ENCODE results near the gene MOAP1. TPM values are rescaled to one million over a fixed set of nuclear protein-coding genes. Genes with fewer than 3 reads are reported as not detected.

Gene MOAP1
- polyA plus RNA-seq, 1 donor = 34.3 TPM

DNA sequence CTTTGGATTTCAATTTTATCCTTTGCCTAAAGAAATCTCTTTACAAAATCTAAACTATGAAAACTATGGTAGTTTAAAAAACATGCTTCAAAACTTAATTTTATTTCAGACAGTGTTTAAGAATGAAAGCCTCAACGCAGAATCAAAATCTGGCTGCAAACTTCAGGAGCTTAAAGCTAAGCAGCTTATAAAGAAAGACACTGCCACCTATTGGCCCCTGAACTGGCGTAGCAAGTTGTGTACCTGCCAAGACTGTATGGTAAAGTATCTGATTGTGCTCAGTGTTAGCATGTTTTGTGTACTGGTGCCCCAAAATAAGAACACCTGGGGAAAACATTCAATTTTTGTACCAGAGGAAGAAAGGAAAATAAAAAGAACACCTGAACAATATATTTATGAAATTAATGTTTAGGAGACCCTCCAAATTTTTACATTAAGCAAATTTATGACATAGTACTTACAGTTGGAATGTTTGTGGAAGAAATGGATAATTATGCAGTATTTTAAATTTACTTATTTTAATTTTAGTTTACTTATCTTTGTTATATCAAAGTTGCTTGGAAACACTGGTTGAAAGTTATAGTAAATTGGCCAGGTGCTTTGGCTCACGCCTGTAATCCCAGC, 34.5 kb upstream of the MOAP1 start:
- no CpG with 5 or more reads among the region's 3 CpGs for WGBS (ENCODE audit: insufficient coverage, low lambda C conversion rate)
- no peaks in the 10 kb centered on the region for H3K27me3 ChIP-seq (ENCODE audit: control insufficient read depth, insufficient read depth, low read length)

DNA sequence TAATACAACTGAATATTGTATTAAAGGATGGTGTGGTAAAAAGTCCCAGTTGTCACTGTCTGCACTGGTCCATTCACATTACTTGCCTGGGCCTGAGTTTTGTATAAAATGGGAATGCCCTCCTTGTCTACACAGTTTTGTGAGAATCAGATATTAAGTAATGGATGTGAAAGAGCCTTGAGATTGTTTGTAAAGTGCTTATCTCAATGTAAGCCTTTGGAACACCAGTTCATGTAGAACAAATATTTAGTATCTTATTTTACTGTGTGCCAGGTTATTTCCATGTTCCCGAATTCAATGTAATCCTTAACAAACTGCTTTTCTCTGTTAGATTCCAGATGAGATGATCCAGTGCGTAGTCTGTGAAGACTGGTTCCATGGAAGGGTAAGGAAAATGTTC, 29.9 kb upstream of the MOAP1 start:
- Histone ChIP-seq H3K4me1 (ENCODE audit: control insufficient read depth, insufficient read depth, low read length) (no peaks in the 10 kb centered on the region), H3K36me3 (ENCODE audit: control insufficient read depth, insufficient read depth, low read length) (peaks cover 42% of the 10 kb centered on the region), H3K4me3 (ENCODE audit: low read length) (no peak overlapping the region), H3K9me3 (ENCODE audit: control insufficient read depth, low read depth, low read length) (no peaks in the 10 kb centered on the region), H3K27ac (ENCODE audit: low read length) (no peak overlapping the region), H3K27me3 (ENCODE audit: control insufficient read depth, insufficient read depth, low read length) (no peaks in the 10 kb centered on the region)
- no CpG with 5 or more reads among the region's 2 CpGs for WGBS (ENCODE audit: insufficient coverage, low lambda C conversion rate)
- no peak for DNase-seq

More for the DNA sequence above, 34.5 kb upstream of the MOAP1 start:
- Histone ChIP-seq H3K36me3 (ENCODE audit: control insufficient read depth, insufficient read depth, low read length) (peaks cover 54% of the 10 kb centered on the region), H3K4me1 (ENCODE audit: control insufficient read depth, insufficient read depth, low read length) (no peaks in the 10 kb centered on the region), H3K9me3 (ENCODE audit: control insufficient read depth, low read depth, low read length) (no peaks in the 10 kb centered on the region), H3K27ac (ENCODE audit: low read length) (no peak overlapping the region), H3K4me3 (ENCODE audit: low read length) (no peak overlapping the region)
- DNase-seq = peak; percentile 56 to 64

DNA sequence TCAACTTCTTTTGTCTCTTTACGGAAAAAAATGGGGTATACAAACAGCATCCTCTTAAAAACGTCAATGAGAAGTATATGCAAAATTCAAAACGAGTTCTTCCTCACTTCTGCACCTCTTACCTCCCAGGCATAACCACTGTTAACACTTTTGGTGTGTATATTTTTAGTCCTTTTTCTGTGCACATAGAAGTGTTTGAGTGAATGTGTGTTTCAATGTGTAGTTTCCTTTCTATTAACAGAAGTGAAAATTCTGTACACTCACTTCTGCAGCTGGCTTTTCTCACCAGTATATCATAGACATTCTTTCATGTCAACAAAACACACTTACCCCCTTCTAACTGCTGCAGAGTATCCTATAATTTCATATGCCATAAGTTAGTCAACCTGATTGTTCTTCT, 27.7 kb upstream of the MOAP1 start:
- Histone ChIP-seq H3K9me3 (ENCODE audit: control insufficient read depth, low read depth, low read length) (no peaks in the 10 kb centered on the region), H3K36me3 (ENCODE audit: control insufficient read depth, insufficient read depth, low read length) (peaks cover 38% of the 10 kb centered on the region), H3K4me3 (ENCODE audit: low read length) (no peak overlapping the region), H3K27ac (ENCODE audit: low read length) (no peak overlapping the region), H3K4me1 (ENCODE audit: control insufficient read depth, insufficient read depth, low read length) (no peaks in the 10 kb centered on the region), H3K27me3 (ENCODE audit: control insufficient read depth, insufficient read depth, low read length) (no peaks in the 10 kb centered on the region)
- WGBS (ENCODE audit: insufficient coverage, low lambda C conversion rate) = no CpG with 5 or more reads among the region's 3 CpGs
- no peak for DNase-seq

DNA sequence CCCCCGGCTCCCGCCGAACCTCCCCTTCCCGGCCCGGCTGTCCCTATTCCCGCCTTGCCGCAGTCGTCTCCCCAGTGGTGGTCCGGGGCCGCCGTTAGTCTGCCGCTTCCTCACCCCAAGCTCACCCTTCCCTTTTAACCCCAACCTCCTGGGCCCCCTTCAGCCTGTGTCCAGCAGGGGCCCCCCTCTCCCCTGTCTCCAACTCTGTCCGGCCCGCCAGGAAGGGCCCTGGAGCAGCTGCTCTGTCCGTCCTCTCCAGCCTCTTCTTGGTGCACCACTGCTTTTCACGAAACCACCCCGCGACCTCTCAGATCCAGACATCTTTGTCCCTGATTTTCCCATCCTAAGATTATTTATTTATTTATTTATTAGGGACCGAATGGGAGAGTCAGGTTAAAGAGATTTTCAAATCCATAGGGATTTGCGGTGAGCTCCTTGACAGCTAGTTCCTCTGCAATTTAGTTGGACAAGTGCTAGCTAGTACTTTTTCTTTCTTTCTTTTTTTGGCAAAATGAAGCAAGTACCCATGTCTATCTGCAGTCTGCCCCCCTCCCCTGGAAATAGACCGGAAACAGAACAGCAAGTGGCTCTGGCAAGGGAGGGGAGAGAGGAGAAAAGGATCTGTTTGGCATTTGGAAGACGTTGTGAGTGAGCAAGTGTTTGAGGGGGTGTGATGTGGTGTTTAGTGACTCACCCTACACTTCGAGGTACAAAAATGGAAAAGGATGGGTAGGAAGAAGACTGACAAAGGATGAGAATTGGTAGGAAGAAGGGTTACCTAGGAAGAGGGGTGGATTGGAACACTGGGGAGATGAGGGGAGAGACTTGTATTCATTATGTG, 23.0 kb upstream of the MOAP1 start:
- WGBS (ENCODE audit: insufficient coverage, low lambda C conversion rate) = 4% methylated on average over 3 of the region's 23 CpGs
- peak overlapping the region; percentile 77 for H3K4me3 ChIP-seq (ENCODE audit: low read length)
- DNase-seq = peak in 1 of 2 donors; percentile 42

DNA sequence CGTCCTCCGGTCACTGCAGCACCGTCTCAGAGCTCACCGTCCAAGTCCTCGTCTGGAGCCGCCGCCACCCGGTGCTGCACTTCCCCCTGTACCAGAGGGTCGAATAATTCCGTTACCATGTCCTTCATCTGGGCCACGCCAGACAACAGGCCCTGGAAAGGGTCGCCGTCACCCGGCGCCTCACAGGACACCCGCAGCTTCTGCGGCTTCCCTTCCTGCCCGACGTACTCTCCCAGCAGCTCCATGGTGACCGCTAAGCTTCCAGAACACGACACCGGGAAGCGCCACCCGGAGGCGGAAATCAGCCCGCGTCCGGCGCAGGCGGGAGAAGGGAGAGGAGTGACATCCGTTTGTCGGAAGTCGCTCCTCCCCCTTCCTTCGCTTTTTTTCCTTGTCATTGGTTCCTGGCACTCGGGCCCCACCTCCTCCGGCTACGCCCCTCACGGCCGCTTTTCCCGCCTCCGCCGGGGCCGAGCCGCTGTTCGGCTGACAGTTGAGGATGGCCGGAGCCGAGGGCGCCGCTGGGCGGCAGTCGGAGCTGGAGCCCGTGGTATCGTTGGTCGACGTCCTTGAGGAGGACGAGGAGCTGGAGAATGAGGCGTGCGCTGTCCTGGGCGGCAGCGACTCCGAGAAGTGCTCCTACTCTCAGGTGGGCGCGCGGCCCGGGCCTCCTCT, 22.2 kb upstream of the MOAP1 start, which contains the start of the genes GON7 and UBR7:
GON7 (minus strand) TSS at position 273 of the 675 bp plus-strand sequence; CDS start at position 245, 28 bp downstream.
UBR7 (plus strand) TSS at position 464 of the 675 bp plus-strand sequence; CDS start at position 500, 36 bp downstream.
- no CpG with 5 or more reads among the region's 65 CpGs for WGBS (ENCODE audit: insufficient coverage, low lambda C conversion rate)
- Histone ChIP-seq H3K27me3 (ENCODE audit: control insufficient read depth, insufficient read depth, low read length) (no peaks in the 10 kb centered on the region), H3K9me3 (ENCODE audit: control insufficient read depth, low read depth, low read length) (no peaks in the 10 kb centered on the region), H3K4me3 (ENCODE audit: low read length) (peak within 1 kb of the TSS; percentile 77), H3K27ac (ENCODE audit: low read length) (peak within 1 kb of the TSS; percentile 72), H3K4me1 (ENCODE audit: control insufficient read depth, insufficient read depth, low read length) (no peaks in the 10 kb centered on the region), H3K36me3 (ENCODE audit: control insufficient read depth, insufficient read depth, low read length) (peaks cover under 1% of the 10 kb centered on the region)
- peak; percentile 97 to 99 for DNase-seq

More for the DNA sequence above, 23.0 kb upstream of the MOAP1 start:
- Histone ChIP-seq H3K9me3 (ENCODE audit: control insufficient read depth, low read depth, low read length) (no peaks in the 10 kb centered on the region), H3K36me3 (ENCODE audit: control insufficient read depth, insufficient read depth, low read length) (peaks cover 7% of the 10 kb centered on the region), H3K4me1 (ENCODE audit: control insufficient read depth, insufficient read depth, low read length) (no peaks in the 10 kb centered on the region), H3K27me3 (ENCODE audit: control insufficient read depth, insufficient read depth, low read length) (no peaks in the 10 kb centered on the region), H3K27ac (ENCODE audit: low read length) (peak overlapping the region; percentile 72)

DNA sequence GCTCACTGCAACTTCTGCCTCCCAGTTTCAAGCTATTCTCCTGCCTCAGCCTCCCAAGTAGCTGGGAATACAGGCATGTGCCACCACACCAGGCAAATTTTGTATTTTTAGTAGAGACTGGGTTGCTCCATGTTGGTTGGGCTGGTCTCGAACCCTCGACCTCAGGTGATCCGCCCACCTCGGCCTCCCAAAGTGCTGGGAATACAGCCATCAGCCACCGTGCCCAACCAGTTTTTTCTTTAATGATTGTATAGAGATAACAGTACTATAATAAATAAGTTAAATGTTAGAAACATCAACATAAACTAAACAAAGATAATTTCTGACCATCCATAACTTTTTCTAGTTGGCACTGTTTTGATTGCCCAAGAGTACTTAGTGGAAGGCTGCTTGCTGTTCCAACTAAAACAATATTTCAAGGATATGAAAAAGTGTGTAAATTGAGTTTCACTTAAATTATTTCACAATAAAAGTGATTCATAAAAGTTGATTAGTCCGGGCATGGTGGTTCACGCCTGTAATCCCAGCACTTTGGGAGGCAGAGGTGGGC, 16.5 kb upstream of the MOAP1 start:
- H3K4me3 ChIP-seq (ENCODE audit: low read length) = no peak overlapping the region
- H3K27me3 ChIP-seq (ENCODE audit: control insufficient read depth, insufficient read depth, low read length) = no peaks in the 10 kb centered on the region
- no peaks in the 10 kb centered on the region for H3K9me3 ChIP-seq (ENCODE audit: control insufficient read depth, low read depth, low read length)
- no peaks in the 10 kb centered on the region for H3K4me1 ChIP-seq (ENCODE audit: control insufficient read depth, insufficient read depth, low read length)
- no CpG with 5 or more reads among the region's 7 CpGs for WGBS (ENCODE audit: insufficient coverage, low lambda C conversion rate)
- DNase-seq = no peak
- no peak overlapping the region for H3K27ac ChIP-seq (ENCODE audit: low read length)
- H3K36me3 ChIP-seq (ENCODE audit: control insufficient read depth, insufficient read depth, low read length) = no peaks in the 10 kb centered on the region

DNA sequence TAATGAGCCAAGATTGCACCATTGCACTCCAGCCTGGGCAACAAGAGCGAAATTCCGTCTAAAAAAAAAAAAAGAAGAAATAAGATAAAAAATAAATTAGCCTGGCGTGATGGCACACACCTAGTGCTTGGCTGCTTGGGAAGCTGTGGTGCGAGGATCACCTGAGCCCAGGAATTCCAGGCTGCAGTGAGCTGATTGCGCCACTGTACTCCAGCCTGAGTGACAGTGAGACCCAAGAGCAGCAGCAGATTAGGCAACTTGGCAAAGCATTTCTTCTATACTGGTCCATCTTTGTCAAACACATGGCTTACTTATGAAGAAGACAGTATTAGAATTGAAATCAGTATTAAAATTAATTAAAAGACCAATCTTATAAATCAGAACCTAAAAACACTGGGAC, 15.9 kb upstream of the MOAP1 start:
- no peak for DNase-seq
- H3K4me3 ChIP-seq (ENCODE audit: low read length) = no peak overlapping the region
- no peaks in the 10 kb centered on the region for H3K9me3 ChIP-seq (ENCODE audit: control insufficient read depth, low read depth, low read length)
- H3K27me3 ChIP-seq (ENCODE audit: control insufficient read depth, insufficient read depth, low read length) = no peaks in the 10 kb centered on the region
- no peak overlapping the region for H3K27ac ChIP-seq (ENCODE audit: low read length)
- WGBS (ENCODE audit: insufficient coverage, low lambda C conversion rate) = 100% methylated on average over 2 of the region's 5 CpGs
- H3K4me1 ChIP-seq (ENCODE audit: control insufficient read depth, insufficient read depth, low read length) = peaks cover 3% of the 10 kb centered on the region
- H3K36me3 ChIP-seq (ENCODE audit: control insufficient read depth, insufficient read depth, low read length) = no peaks in the 10 kb centered on the region

DNA sequence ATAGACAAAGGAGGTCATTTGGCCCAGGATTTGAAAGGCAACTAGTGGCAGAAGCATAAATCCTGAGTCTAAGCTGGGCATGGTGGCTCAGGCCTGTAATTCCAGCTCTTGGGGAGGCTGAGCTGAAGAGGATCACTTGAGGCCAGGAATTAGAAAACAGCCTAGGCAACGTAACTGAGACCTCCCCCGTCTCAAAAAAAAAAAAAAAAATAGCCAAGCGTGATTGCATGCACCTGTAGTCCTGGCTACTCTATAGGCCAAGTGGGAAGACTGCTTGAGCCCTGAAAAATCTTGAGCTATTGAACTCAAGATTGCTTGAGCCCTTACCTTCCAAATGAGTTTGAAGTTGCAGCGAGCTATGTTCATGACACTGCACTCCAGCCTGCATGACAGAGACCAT, 14.3 kb upstream of the MOAP1 start:
- H3K4me1 ChIP-seq (ENCODE audit: control insufficient read depth, insufficient read depth, low read length) = peaks cover 8% of the 10 kb centered on the region
- no peaks in the 10 kb centered on the region for H3K27me3 ChIP-seq (ENCODE audit: control insufficient read depth, insufficient read depth, low read length)
- no peak overlapping the region for H3K27ac ChIP-seq (ENCODE audit: low read length)
- no peak overlapping the region for H3K4me3 ChIP-seq (ENCODE audit: low read length)
- no CpG with 5 or more reads among the region's 4 CpGs for WGBS (ENCODE audit: insufficient coverage, low lambda C conversion rate)
- no peaks in the 10 kb centered on the region for H3K36me3 ChIP-seq (ENCODE audit: control insufficient read depth, insufficient read depth, low read length)
- H3K9me3 ChIP-seq (ENCODE audit: control insufficient read depth, low read depth, low read length) = no peaks in the 10 kb centered on the region
- no peak for DNase-seq

DNA sequence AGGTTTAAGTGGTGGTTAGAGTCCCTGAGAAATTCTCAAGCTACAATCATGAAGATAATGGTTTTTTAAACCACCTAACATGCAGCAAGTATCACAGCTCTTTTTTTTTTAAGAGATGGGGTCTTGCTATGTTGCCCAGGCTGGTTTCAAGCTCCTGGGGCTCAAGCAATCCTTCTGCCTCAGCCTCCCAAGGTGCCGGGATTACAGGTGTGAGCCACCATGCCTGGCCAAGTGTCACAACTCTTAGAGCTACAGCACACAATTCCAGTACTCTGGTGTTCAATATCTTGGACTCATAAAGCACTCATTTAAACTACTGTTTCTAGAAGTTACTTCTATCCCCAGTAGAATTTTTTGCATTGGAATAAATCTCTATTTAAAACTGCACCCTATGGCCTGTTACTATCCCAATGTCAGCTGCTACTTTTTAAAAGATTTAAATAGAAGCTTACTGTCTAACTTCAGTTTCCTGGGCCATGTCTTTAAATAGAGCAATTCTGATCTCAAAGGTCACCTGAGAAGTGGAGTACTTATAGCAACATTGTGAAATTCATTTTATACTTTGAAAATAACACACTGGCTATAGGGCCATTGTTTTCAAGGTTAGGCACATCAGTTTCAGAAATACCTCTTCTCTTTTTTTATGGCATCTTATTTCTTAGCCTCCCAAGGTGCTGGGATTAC, 10.8 kb upstream of the MOAP1 start:
- Histone ChIP-seq H3K4me3 (ENCODE audit: low read length) (no peak overlapping the region), H3K4me1 (ENCODE audit: control insufficient read depth, insufficient read depth, low read length) (peaks cover 8% of the 10 kb centered on the region), H3K27ac (ENCODE audit: low read length) (peak overlapping the region; percentile 62), H3K9me3 (ENCODE audit: control insufficient read depth, low read depth, low read length) (no peaks in the 10 kb centered on the region), H3K36me3 (ENCODE audit: control insufficient read depth, insufficient read depth, low read length) (no peaks in the 10 kb centered on the region), H3K27me3 (ENCODE audit: control insufficient read depth, insufficient read depth, low read length) (no peaks in the 10 kb centered on the region)
- WGBS (ENCODE audit: insufficient coverage, low lambda C conversion rate) = no CpG with 5 or more reads among the region's 1 CpG
- DNase-seq = peak in 1 of 2 donors; percentile 70
